Parathyroid adenoma (tissue), 2 donors: ENCODE measurements around the gene SUN2.
A peak's percentile ranks its signal among the peaks of the same experiment; 100 is the strongest.

ENCODE experiments used
- H2AFZ ChIP-seq: fragments of 300-600 bp; sonication (generic); one replicate; pipeline ENCODE4 v1.7.0; 2017; ENCODE audit warnings: antibody characterized with exemption, mild to moderate bottlenecking
- H3K27ac ChIP-seq: fragments of 300-600 bp; sonication (generic); one replicate; pipeline ENCODE4 v1.7.0; 2017
- H3K27me3 ChIP-seq: fragments of 300-600 bp; sonication (generic); one replicate; pipeline ENCODE4 v1.7.0; 2017; ENCODE audit warnings: low read length; ENCODE audit not compliant: control insufficient read depth, insufficient read depth
- H3K36me3 ChIP-seq: fragments of 300-600 bp; sonication (generic); one replicate; pipeline ENCODE4 v1.7.0; 2017; ENCODE audit warnings: low read length; ENCODE audit not compliant: control insufficient read depth, insufficient read depth
- H3K4me1 ChIP-seq: fragments of 300-600 bp; sonication (generic); one replicate; pipeline ENCODE4 v1.7.0; 2017; ENCODE audit warnings: control low read depth
- H3K4me2 ChIP-seq: fragments of 300-600 bp; sonication (generic); one replicate; pipeline ENCODE4 v1.7.0; 2017; ENCODE audit warnings: low read length
- H3K4me3 ChIP-seq: fragments of 300-600 bp; sonication (generic); one replicate; pipeline ENCODE4 v1.7.0; 2017; ENCODE audit warnings: low read depth, low read length
- H3K79me2 ChIP-seq: fragments of 300-600 bp; sonication (generic); one replicate; pipeline ENCODE4 v1.7.0; 2017; ENCODE audit warnings: control low read depth
- H3K9ac ChIP-seq: fragments of 300-600 bp; sonication (generic); one replicate; pipeline ENCODE4 v1.7.0; 2017; ENCODE audit warnings: mild to moderate bottlenecking
- H3K9me3 ChIP-seq: fragments of 300-600 bp; sonication (generic); one replicate; pipeline ENCODE4 v1.7.0; 2017; ENCODE audit warnings: low read length; ENCODE audit not compliant: control insufficient read depth
- CTCF ChIP-seq: fragments of 300-600 bp; sonication (generic); IDR thresholded peaks from one replicate; pipeline ENCODE4 v1.7.0; 2017; ENCODE audit warnings: antibody characterized with exemption, mild to moderate bottlenecking
- donor health status: primary hyperparathyroidism.

The SUN2 gene

GRCh38 chr22:38734421-38735100 lies 21.2 kb downstream of the SUN2 start:
- no peak overlapping the region for H3K4me3 ChIP-seq
- H3K79me2 ChIP-seq = no peaks in the 10 kb centered on the region
- no peak overlapping the region for H2AFZ ChIP-seq
- no peak overlapping the region for H3K27ac ChIP-seq
- no peaks in the 10 kb centered on the region for H3K27me3 ChIP-seq
- H3K9me3 ChIP-seq = no peaks in the 10 kb centered on the region
- TF ChIP-seq CTCF = no peak
- no peaks in the 10 kb centered on the region for H3K4me1 ChIP-seq
- no peaks in the 10 kb centered on the region for H3K36me3 ChIP-seq
- H3K4me2 ChIP-seq = no peak overlapping the region
- H3K9ac ChIP-seq = no peak overlapping the region

- Histone ChIP-seq H3K9me3 (no peaks in the 10 kb centered on the region), H3K36me3 (no peaks in the 10 kb centered on the region), H3K4me3 (no peak overlapping the region), H3K27me3 (no peaks in the 10 kb centered on the region), H3K4me1 (no peaks in the 10 kb centered on the region), H2AFZ (no peak overlapping the region), H3K79me2 (no peaks in the 10 kb centered on the region), H3K4me2 (no peak overlapping the region), H3K27ac (no peak overlapping the region), H3K9ac (no peak overlapping the region)
- no peak for TF ChIP-seq CTCF
Measured at GRCh38 chr22:38733724-38734381, 21.9 kb downstream of the SUN2 start.

- Histone ChIP-seq H3K27me3 (no peaks in the 10 kb centered on the region), H3K4me3 (no peak overlapping the region), H3K4me2 (no peak overlapping the region), H3K79me2 (no peaks in the 10 kb centered on the region), H3K9me3 (no peaks in the 10 kb centered on the region), H3K36me3 (no peaks in the 10 kb centered on the region), H3K4me1 (no peaks in the 10 kb centered on the region), H3K9ac (no peak overlapping the region), H3K27ac (no peak overlapping the region), H2AFZ (no peak overlapping the region)
- peak; percentile 56 for TF ChIP-seq CTCF
Measured at GRCh38 chr22:38733329-38733723, 22.5 kb downstream of the SUN2 start.

GRCh38 chr22:38732251-38732815 lies 23.5 kb downstream of the SUN2 start:
- H3K9ac ChIP-seq = no peak overlapping the region
- no peak overlapping the region for H3K27ac ChIP-seq

More at GRCh38 chr22:38732251-38732815, 23.5 kb downstream of the SUN2 start:
- Histone ChIP-seq H3K27me3 (no peaks in the 10 kb centered on the region), H3K9me3 (no peaks in the 10 kb centered on the region), H3K4me3 (no peak overlapping the region), H2AFZ (no peak overlapping the region), H3K4me1 (no peaks in the 10 kb centered on the region), H3K79me2 (no peaks in the 10 kb centered on the region), H3K4me2 (no peak overlapping the region), H3K36me3 (no peaks in the 10 kb centered on the region)
- TF ChIP-seq CTCF = no peak
